OCI-LY7 (cell line): ENCODE measurements around the gene SUMF1. TPM values are rescaled to one million over a fixed set of nuclear protein-coding genes. Genes with fewer than 3 reads are reported as not detected.

Source experiments
- BruUV-seq: library from RNA; stranded (reverse); fragments of 400-500 nt; replicated peaks from 2 replicates; lab custom pipeline; 2021; lab: Mats Ljungman, UMichigan
- CTCF ChIA-PET: fragments of 300-600 bp; sonication (Branson Sonifier 250); formaldehyde crosslinking; loops from one replicate; lab custom pipeline; 2022; ENCODE audit warnings: antibody characterized with exemption; ENCODE audit not compliant: unreplicated experiment; lab: Charles Lee
- POLR2A ChIA-PET: fragments of 300-600 bp; sonication (Branson Sonifier 250); formaldehyde crosslinking; loops from one replicate; lab custom pipeline; 2022; ENCODE audit warnings: antibody characterized with exemption; lab: Charles Lee
- DNase-seq: peaks from one replicate; pipeline ENCODE4 v3.0.0-alpha.2; 2015; ENCODE audit warnings: low spot score
- H2AFZ ChIP-seq: fragments of 200-600 bp; sonication (generic), shearing (Covaris generic); 2 replicates; pipeline ENCODE4 v1.6.1; 2014; ENCODE audit warnings: mild to moderate bottlenecking, antibody characterized with exemption, low read length, moderate library complexity
- H3K27ac ChIP-seq: fragments of 200-600 bp; sonication (generic); 2 replicates; pipeline ENCODE4 v1.5.1; 2014; ENCODE audit warnings: mixed run types, low read depth, mild to moderate bottlenecking, moderate library complexity, low read length, inconsistent platforms; ENCODE audit not compliant: poor library complexity, severe bottlenecking
- H3K36me3 ChIP-seq: fragments of 200-600 bp; sonication (generic); 2 replicates; pipeline ENCODE4 v1.6.1; 2014; ENCODE audit warnings: mild to moderate bottlenecking, antibody characterized with exemption, low read length, moderate library complexity, mixed read lengths; ENCODE audit not compliant: insufficient read depth
- H3K4me1 ChIP-seq: fragments of 200-600 bp; sonication (generic); 2 replicates; pipeline ENCODE4 v1.5.1; 2014; ENCODE audit warnings: mild to moderate bottlenecking, low read length; ENCODE audit not compliant: insufficient read depth, poor library complexity, severe bottlenecking
- H3K4me2 ChIP-seq: fragments of 200-600 bp; sonication (generic); 2 replicates; pipeline ENCODE4 v1.6.1; 2014; ENCODE audit warnings: mild to moderate bottlenecking, low read length
- H3K4me3 ChIP-seq: fragments of 200-600 bp; sonication (generic); 2 replicates; pipeline ENCODE4 v1.5.1; 2014; ENCODE audit warnings: mild to moderate bottlenecking, low read depth, low read length; ENCODE audit not compliant: poor library complexity, severe bottlenecking
- H3K79me2 ChIP-seq: fragments of 200-600 bp; sonication (generic); 2 replicates; pipeline ENCODE4 v1.6.1; 2016; ENCODE audit warnings: low read depth, mild to moderate bottlenecking, low read length, moderate library complexity, mixed read lengths; ENCODE audit not compliant: insufficient read depth
- H3K9me2 ChIP-seq: fragments of 200-600 bp; sonication (generic); 2 replicates; pipeline ENCODE4 v1.6.1; 2016; ENCODE audit warnings: mild to moderate bottlenecking, low read length, mixed read lengths; ENCODE audit not compliant: insufficient read depth
- H3K9me3 ChIP-seq: fragments of 200-600 bp; sonication (generic); 2 replicates; pipeline ENCODE4 v1.6.1; 2014; ENCODE audit warnings: mild to moderate bottlenecking, mixed run types, low read length, mixed read lengths
- H4K20me1 ChIP-seq: fragments of 200-600 bp; sonication (generic); 2 replicates; pipeline ENCODE4 v1.6.1; 2014; ENCODE audit warnings: mild to moderate bottlenecking, antibody characterized with exemption, low read length, moderate library complexity, mixed read lengths; ENCODE audit not compliant: insufficient read depth
- EZH2phosphoT487 ChIP-seq: fragments of 200-600 bp; sonication (generic); IDR thresholded peaks from 2 replicates; pipeline ENCODE4 v1.6.1; 2018; ENCODE audit warnings: low read depth, borderline replicate concordance, mild to moderate bottlenecking, mixed run types, antibody characterized with exemption, low read length, moderate library complexity, mixed read lengths
- intact Hi-C: fragments of 100-400 bp; cut with micrococcal nuclease; formaldehyde crosslinking; loops from one replicate; pipeline ENCODE4 v1.10.0; 2022; ENCODE audit not compliant: unreplicated experiment
- total RNA-seq, 2 experiments: library from RNA; depleted of rRNA in 1 of 2; stranded (reverse); fragments of >200 nt in 1 of 2; shearing (Covaris generic) in 1 of 2; gene quantifications; 2 replicates each; pipeline ENCODE4 v1.2.3, GENCODE V29; 2014 to 2022
- TF ChIP-seq, protein P1 (sequence below): fragments of 200-600 bp; sonication (generic); conservative IDR thresholded peaks from 2 replicates; pipeline ENCODE4 v1.5.1; 2014; ENCODE audit warnings: mild to moderate bottlenecking, antibody characterized with exemption, low read length, moderate library complexity, mixed read lengths

The SUMF1 gene
- total RNA-seq, 2 experiments from 2014 or later, result 9.1 to 11.9 TPM

DNA sequence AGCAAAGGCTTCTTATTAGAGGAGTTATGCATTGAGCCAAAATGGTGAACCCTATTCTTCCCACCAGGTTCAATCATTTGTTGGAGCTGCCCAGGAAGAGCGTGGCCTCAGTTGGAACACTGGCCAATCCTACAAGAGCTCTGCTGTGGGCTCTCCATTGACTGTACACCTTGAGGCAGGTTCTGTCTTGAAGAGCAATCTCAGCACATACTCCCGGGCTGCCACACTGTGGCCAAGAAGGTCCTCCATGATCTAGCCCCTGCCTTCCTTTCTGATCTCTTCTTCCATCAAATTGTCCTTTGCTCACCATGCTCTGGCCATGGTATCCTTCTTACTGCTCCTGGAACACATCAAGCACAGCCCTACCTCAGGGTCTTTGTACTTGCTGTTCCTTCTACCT lies 5.7 kb upstream of the SUMF1 start:
- H3K36me3 ChIP-seq, result no peaks in the 10 kb centered on the region
- ChIA-PET CTCF (no interaction called here), POLR2A (no interaction called here)
- no peak for DNase-seq
- H4K20me1 ChIP-seq, result no peaks in the 10 kb centered on the region
- H3K4me2 ChIP-seq, result no peak overlapping the region
- no peaks in the 10 kb centered on the region for H3K4me1 ChIP-seq
- no peaks in the 10 kb centered on the region for H3K9me2 ChIP-seq
- intact Hi-C loops, result no loop called here
- no peak overlapping the region for H2AFZ ChIP-seq
- no peak overlapping the region for H3K4me3 ChIP-seq
- no peak for TF ChIP-seq EZH2phosphoT487
- TF ChIP-seq, protein P1, sequence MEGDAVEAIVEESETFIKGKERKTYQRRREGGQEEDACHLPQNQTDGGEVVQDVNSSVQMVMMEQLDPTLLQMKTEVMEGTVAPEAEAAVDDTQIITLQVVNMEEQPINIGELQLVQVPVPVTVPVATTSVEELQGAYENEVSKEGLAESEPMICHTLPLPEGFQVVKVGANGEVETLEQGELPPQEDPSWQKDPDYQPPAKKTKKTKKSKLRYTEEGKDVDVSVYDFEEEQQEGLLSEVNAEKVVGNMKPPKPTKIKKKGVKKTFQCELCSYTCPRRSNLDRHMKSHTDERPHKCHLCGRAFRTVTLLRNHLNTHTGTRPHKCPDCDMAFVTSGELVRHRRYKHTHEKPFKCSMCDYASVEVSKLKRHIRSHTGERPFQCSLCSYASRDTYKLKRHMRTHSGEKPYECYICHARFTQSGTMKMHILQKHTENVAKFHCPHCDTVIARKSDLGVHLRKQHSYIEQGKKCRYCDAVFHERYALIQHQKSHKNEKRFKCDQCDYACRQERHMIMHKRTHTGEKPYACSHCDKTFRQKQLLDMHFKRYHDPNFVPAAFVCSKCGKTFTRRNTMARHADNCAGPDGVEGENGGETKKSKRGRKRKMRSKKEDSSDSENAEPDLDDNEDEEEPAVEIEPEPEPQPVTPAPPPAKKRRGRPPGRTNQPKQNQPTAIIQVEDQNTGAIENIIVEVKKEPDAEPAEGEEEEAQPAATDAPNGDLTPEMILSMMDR, result no peak
- no peak overlapping the region for H3K27ac ChIP-seq
- H3K79me2 ChIP-seq, result no peaks in the 10 kb centered on the region
- BruUV-seq, result no TSS peak
- H3K9me3 ChIP-seq, result no peaks in the 10 kb centered on the region

DNA sequence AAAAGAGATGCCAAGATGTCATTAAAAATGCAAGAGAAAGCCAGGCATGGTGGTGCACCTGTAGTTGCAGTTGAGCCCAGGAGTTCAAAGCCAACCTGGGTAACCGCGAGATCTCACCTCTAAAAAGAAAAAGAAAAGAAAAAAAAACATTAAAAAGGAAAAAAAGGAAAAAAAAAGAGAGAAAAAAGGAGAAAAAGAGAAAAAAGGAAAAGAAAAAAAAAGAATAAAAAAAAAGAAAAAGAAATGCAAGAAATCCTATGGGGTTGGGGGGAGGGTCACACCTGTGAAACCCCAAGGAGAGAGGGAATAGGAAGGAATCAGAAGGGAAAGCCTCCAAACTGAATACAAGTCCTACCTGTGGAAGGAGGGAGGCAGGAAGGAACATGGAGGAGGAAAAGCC lies 5.2 kb upstream of the SUMF1 start:
- DNase-seq, result no peak
- H2AFZ ChIP-seq, result no peak overlapping the region
- no TSS peak for BruUV-seq
- no peaks in the 10 kb centered on the region for H4K20me1 ChIP-seq
- no peaks in the 10 kb centered on the region for H3K36me3 ChIP-seq
- no peak overlapping the region for H3K27ac ChIP-seq
- H3K9me2 ChIP-seq, result no peaks in the 10 kb centered on the region
- no peaks in the 10 kb centered on the region for H3K9me3 ChIP-seq
- no peak overlapping the region for H3K4me2 ChIP-seq
- H3K79me2 ChIP-seq, result no peaks in the 10 kb centered on the region
- CTCF ChIA-PET, result no interaction called here
- intact Hi-C loops, result no loop called here
- POLR2A ChIA-PET, result no interaction called here
- H3K4me3 ChIP-seq, result no peak overlapping the region
- peaks cover 4% of the 10 kb centered on the region for H3K4me1 ChIP-seq
- no peak for TF ChIP-seq EZH2phosphoT487
- TF ChIP-seq, protein P1, result no peak

DNA sequence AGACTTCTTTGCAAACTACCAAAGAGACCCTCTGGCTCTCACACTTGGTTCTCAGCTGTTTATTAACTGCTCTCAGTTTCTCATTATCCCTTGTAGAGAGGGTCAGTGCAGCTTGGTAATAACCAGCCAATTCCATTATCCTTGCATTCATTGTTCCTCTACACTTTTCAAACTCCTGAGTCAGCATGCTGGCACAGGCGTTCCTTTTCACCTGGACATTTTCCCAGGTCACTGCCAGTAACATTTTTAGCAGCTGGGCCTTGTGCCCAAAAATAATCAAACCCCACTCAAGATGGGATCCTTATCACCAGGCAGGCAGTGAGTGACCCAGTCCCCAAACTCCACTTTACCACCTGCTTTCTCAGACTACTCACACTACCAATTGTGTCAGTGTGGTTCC lies 4.8 kb upstream of the SUMF1 start:
- Histone ChIP-seq H3K36me3 (no peaks in the 10 kb centered on the region), H3K9me3 (no peaks in the 10 kb centered on the region), H3K4me3 (no peak overlapping the region), H3K4me2 (no peak overlapping the region), H4K20me1 (no peaks in the 10 kb centered on the region), H3K9me2 (no peaks in the 10 kb centered on the region), H3K27ac (no peak overlapping the region), H3K79me2 (no peaks in the 10 kb centered on the region), H3K4me1 (peaks cover 6% of the 10 kb centered on the region), H2AFZ (no peak overlapping the region)
- no peak for DNase-seq
- ChIA-PET POLR2A (no interaction called here), CTCF (no interaction called here)
- BruUV-seq, result no TSS peak
- TF ChIP-seq, protein P1, result no peak
- TF ChIP-seq EZH2phosphoT487, result no peak
- intact Hi-C loops, result no loop called here
